Measurements from ENCODE around the gene MAPK8IP2.

- TF ChIP-seq, protein P1, sequence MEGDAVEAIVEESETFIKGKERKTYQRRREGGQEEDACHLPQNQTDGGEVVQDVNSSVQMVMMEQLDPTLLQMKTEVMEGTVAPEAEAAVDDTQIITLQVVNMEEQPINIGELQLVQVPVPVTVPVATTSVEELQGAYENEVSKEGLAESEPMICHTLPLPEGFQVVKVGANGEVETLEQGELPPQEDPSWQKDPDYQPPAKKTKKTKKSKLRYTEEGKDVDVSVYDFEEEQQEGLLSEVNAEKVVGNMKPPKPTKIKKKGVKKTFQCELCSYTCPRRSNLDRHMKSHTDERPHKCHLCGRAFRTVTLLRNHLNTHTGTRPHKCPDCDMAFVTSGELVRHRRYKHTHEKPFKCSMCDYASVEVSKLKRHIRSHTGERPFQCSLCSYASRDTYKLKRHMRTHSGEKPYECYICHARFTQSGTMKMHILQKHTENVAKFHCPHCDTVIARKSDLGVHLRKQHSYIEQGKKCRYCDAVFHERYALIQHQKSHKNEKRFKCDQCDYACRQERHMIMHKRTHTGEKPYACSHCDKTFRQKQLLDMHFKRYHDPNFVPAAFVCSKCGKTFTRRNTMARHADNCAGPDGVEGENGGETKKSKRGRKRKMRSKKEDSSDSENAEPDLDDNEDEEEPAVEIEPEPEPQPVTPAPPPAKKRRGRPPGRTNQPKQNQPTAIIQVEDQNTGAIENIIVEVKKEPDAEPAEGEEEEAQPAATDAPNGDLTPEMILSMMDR (IDR thresholded peaks at IDR 0.05 in 8 of 11, conservative IDR thresholded peaks at IDR 0.05 in 3 of 11): no peak
- no peak for TF ChIP-seq POLR2AphosphoS5 (IDR thresholded peaks at IDR 0.05)
Measured at GRCh38 chr22:50633086-50633485, 32.5 kb downstream of the MAPK8IP2 start.

All from spleen (tissue), 7 donors.